NCI-H2227 treated with DMSO at 0.1 percent for 48 hours (cell line): ENCODE results near the gene CCDC71.

Experiments
- DNase-seq: peaks from one replicate; lab custom pipeline; 2025; lab: John Stamatoyannopoulos, UW

CCDC71 gene

DNA sequence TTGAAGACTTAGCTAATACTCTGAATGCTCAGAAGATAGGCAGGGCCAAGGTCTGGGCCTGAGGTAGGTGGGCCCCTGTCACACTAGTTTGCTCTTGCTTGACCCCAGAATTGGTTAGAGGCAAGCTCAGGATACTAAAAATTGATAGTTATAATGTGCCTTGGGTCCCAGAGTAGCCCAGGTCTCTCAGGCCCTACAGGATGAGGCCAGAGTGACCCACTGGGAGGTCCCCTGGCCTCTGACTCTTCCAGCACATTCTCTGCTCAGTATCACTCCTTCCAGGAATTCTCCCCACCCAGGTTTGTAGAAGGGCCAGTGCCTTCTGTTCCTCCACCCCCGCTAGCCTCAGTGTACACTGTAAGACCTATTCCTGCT is 4.6 kb upstream of the CCDC71 start:
- DNase-seq, result no peak

DNA sequence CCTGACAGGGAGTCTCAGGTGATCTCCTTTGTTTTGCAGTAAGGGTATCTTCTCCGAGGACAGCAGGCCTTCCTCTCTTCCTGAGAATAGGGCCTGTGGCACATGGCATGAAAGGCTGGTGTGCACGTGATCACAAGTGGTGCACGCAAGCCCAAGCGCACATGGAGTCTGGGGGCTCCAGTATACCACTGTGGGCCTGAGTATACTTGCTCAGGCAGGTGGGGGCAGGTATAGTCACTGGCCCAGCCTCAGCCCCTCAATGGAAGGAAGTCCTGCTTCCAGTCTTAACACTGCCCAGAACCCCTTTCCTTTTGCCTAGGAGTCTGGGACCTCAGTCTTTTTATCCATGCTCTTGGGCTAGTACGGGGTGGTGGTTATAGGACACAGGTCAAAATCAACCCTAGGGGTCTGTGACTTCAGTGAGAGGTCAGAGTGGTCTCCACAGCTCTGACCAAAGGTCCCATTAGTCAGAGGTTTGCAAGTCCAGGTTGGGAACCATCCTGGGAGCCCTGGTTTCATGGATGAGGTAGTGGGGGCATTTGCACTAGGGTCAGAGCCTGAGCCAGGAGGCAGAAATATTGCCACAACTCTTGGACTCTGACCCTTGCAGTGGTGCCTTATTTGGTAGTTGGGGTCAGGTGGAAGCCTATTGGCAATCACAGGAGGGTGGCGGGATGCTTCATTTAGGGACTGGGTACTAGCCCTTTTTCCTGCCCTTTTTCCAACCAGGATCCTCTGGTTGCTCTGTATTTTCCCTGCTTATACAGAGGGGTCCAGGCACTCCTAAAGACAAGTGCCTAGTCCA is 823 bp upstream of the CCDC71 start:
- no peak for DNase-seq

DNA sequence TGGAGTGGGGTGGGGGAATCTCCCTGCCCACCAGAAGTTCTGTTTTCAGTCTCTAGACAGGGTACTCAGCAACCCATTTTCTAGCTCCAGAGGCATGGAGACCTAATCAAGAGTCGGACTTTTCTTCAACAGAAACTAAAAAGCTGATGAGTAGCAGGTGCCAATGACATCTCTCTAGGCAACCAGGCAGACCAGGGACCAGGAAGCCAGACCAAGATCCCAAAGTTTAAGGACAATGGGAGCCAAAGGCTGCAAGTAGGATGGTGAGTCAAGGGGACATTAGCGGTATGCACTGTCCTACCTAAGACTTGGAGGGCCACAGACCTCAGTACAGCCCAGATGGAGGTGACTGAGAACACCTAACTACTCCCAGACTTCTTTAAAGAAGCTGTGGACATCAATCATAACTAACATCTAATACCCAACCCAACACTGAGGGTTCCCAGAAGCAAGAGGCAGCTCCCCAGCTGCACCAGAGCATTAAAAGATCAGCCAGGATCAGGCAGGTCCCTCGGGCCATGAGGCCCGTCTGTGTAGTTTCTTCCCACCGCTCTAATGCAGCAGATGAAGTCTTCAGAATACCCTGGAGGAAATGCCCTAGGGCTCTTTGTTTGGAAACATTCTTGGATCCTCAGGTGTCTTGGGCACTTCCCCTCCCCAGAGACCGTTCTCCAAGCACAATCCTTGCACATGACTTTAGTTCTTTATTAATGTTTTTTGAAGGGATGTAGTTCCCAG is 979 bp downstream of the CCDC71 start:
- peak; percentile 1 for DNase-seq

DNA sequence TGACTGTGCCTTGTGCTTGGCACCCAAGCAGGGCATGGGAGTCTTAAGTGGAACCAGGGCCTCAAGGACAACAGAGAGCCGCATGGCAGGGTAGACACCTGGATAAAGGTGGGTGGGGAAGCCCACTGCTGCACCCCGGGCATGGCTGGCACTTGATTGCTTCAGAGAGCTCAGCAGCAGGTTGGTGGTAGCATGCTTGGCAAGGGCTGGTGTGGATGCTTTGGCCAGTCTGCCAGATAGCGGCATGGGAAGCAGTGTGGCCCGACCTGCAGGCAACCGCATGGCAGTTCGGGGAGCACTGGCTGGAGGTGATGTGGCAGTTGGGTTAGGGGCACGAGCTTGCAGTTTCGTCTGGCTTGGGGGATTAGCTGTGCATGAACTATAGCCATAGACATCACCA is 2.5 kb downstream of the CCDC71 start:
- DNase-seq, result no peak

DNA sequence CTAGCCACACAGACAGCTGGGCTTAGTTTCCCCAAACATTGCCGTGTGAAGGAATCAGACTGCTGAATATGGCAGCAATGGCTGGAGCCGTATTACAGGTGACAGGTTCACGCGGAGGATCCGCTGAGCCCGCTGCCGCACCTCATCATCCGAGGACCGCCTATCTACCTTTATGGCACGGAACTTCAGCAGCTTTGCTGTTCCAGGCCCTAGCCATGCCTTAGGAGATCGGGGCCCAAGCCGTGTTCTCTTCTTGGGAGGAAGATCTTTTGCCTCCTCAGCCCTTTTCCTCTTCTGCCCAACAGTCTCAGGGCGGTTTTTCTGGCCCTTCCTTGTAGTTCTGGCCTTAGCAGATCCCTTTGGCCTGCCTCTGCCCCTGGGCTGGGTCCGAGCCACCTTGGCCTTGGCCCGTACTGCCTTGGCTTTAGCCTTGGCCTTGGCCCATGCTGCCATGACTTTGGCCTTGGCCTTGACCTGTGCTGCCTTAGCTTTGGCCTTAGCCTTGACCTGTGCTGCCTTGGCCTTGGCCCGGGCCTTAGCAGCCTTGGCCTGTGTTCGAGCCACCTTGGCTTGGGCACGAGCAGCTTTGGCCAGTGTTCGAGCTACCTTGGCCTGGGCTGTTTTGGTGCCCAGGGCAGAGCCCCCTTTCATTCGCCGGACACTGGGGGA is 3.2 kb downstream of the CCDC71 start:
- DNase-seq, result no peak

DNA sequence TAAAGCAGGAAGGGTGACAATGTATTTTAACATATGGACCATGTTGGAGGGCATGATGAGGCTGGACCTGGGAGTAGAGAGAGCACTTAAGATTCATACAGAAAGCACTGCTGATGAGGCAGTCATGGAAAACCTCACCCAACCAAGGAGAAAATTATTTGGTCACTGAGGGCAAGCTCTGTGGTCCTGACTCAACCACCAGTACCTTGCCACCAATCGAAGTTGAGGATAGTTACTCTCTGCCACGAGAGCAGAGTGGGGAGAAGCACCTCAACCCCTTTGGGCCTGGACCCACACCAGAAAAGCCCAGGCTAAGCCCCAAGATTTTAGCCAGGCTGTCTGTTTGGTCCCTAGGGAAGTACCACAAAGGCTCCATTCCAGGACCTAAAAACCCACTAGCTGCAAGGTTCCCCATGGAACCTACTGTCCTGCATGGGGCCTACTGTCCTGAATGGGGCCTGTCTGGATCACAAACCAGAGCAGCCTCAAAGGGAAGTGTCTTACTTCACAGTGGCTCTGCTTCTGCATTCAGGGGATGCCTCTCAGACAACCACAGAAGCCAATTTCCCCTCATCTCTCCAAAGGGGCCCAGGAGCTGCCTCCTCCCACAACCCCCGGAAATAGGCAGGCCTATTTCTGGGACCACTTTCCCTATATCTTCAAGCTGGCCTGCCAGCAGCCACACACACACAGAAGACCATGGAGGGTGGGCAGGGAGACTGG is 4.2 kb downstream of the CCDC71 start:
- DNase-seq, result no peak

DNA sequence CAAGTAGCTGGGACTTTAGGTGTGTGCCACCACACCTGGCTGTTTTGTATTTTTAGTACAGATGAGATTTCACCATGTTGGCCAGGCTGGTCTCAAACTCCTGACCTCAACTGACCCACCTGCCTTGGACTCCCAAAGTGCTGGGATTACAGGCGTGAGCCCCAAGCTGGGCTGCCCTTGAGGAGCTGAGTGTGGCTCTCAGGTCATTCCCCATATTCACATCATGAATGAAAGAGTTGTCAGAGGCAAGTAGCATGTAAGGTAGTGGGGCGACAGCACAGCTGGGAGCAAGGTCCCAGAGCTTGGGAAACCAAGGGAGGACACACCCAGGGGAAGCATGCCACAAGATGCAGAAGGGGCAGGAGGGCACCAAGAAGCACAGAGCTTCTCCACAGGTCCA is 4.9 kb downstream of the CCDC71 start:
- no peak for DNase-seq

DNA sequence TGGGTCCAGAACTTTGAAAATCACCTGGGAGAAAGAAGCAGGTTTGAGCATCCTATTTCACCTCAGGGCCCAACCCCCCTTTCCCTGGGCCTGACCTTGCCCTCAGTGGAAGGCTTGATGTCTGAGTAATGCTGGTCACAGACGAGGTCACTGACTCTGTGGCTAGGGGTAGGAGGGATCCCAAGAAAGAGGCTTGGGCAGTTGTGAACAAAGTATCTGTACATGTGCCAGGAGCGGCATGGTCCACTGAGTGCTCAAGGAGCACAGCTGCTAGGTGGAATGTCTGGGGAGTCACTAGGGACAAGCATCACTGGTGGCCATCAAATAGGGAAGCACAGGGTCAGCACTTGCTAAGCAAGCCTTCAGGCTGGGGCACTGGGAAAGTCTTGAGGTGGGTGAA is 7.3 kb downstream of the CCDC71 start:
- no peak for DNase-seq

DNA sequence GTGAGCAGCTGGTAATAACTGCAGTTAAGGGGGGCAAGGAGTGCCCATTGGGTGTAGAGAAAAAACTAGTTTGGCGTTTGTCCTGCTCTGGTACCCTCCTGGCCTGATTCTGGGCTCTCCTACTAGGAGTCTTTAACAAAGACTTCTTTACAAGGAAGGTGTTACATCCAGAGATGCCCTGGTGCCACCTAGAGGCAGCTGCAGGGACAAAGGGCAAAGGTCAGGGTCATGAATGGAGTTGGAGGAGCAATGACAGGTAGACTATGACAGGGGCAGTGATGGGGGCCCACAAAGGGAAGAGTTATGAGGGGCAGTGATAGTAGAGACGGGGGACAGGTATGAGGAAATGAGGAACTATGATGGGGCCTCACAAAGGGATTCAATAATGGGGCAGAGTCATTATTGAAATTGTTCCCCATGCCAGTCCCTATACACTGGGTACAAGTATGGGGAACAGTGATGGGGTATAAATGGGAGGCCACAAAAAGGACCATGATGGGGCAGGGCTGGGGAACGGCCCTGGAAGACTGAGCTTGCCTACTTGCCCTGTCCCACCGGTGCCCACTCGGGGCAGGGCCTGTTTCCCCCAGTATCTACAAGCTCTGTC is 7.9 kb downstream of the CCDC71 start:
- no peak for DNase-seq

DNA sequence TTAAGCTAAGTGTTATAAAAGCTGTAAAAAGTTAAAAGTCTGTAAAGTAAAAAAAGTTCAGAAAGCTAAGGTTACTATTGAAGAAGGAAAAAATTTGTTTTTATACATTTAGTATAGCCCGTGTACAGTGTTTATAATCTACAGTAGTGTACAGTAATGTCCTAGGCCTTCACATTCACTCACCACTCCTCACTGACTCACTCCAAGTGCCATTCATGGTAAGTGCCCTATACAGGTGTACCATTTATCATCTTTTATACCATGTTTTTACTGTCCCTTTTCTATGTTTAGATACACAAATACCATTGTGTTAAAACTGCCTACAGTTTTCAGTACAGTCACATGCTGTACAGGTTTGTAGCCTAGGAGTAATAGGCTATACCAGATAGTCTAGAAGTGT is 8.8 kb downstream of the CCDC71 start:
- no peak for DNase-seq

DNA sequence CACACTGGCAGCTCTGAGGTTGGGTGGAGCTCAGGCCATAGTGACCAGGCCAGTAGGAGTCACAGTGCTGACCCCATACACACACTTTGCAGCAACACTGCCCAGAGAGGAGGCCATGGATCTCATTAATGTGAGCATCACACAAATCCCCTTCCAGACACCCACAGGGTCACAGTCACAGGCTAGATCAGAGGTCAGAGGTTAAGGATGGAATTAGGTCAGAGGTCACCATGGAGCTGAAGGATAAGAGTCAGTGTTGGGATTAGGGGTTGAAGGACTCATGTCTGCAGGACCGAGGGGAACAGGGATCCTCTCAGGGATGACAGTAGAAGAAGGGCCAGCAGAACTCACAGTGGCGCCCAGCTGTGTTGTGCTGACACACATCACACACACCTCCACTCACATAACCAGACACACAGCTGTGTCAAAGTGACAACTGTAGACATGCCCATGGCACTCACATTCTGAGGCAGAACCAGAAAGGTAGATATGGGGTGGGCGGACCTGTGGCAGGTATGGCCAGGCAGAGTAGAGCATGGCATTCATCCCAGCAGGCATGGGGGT is 12.7 kb downstream of the CCDC71 start:
- no peak for DNase-seq

DNA sequence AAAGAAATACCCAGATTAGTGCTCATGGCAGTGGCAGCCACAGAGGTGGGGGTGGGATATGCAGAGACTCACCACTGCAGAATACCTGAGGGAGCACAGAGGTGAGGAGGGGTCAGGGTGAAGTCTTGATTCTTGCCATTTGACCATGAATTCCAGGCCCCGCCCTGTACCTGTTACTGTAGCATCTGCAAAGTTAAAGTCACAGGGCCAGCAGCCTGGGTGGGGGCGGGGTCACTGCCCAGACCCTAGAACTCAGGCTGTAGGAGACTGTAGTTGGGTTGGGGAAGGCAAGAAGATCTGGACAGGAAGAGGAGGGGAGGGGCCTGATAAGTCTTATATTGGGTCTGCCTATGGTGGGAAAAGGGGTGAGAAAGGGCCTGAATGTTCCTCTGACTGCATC is 14.5 kb downstream of the CCDC71 start:
- DNase-seq, result no peak

DNA sequence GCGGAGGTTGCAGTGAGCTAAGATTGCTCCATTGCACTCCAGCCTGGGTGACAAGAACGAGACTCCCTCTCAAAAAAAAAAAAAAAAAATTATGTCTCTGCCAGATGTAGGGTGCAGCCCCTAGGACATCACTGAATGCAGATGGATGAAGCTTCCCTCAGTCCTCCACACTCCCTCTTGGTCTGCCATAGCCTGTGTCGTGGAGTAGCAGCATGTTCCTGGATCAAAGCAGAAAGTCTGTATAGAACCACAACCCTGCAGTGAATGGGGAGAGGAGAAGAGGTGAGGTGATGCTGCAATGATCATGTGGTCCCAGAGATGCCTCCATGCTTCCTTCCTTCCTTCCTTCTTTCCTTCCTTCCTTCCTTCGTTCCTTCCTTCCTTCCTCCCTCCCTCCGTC is 18.0 kb downstream of the CCDC71 start:
- DNase-seq, result no peak

DNA sequence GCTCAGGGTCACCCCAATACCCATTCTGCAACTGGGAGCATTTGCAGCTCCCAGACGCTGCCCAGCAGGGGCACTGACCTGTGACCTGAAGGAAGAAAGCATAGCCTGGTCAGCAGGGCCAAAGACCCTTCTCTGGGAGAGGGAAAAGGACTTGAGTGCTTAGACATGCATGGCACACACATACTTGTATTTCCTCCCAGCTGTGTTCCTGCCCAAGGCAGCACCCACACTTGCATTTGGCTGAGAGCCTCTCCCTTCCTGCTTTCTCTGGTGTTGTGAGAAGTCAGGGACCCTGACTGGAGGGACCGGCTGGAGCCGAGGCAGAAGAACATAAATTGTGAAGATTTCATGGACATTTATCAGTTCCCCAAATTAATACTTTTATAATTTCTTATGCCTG is 26.1 kb downstream of the CCDC71 start:
- DNase-seq, result no peak

DNA sequence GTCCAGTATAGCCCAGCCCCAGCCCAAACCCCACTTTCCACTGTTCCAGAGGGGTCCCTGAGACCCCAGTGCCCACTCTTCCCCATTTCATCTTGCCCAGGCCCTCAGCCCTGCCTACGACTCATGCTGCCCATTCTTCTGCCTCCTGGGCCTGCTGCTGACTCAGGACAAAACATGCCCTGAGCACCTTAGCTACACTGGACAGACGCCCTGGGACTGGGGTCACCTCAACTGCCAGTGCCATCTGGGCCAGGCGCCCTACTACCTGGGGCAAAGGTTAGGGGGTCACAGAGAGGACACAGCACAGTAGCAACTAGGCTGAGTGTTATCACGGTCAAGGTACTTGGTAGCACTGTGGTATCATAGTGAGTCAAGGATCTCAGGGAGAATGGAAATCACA is 30.6 kb downstream of the CCDC71 start:
- DNase-seq, result no peak

DNA sequence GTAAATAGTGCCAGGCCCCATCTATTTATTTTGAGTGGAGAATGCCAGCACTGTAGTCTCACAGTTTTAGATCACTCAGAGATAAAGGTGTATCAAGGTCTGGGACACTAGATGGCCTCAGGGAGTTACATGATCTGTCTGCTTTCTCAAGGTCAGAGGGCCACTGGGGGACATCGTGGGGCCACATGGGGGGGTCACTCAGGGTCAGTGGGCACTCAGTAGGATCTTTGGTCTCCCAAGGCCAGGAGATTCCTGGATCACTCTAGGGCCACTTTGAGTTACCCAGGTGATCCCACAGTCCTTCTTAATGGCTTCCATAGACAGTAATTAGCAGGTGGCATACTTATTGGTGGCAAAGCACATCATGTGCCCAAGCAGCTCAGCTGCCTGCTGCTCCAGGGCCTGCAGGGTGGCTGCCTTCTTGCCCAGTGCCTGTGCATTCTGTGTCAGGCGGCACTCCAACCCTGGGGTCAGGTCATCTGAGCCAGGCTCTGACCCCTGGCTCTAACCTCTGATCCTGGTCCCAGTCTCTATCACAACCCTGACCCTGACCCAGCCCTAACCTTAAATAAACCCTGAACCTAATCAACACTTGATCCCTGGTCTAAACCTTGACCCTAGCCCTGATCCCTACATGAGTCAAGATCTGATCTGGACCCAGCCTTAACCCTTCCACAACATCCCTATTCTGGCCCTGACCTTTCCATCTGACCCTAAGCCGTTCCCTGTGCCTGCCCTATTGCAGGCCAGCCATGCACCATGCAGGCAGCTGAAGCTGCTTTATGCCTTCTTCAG is 31.5 kb downstream of the CCDC71 start:
- no peak for DNase-seq

DNA sequence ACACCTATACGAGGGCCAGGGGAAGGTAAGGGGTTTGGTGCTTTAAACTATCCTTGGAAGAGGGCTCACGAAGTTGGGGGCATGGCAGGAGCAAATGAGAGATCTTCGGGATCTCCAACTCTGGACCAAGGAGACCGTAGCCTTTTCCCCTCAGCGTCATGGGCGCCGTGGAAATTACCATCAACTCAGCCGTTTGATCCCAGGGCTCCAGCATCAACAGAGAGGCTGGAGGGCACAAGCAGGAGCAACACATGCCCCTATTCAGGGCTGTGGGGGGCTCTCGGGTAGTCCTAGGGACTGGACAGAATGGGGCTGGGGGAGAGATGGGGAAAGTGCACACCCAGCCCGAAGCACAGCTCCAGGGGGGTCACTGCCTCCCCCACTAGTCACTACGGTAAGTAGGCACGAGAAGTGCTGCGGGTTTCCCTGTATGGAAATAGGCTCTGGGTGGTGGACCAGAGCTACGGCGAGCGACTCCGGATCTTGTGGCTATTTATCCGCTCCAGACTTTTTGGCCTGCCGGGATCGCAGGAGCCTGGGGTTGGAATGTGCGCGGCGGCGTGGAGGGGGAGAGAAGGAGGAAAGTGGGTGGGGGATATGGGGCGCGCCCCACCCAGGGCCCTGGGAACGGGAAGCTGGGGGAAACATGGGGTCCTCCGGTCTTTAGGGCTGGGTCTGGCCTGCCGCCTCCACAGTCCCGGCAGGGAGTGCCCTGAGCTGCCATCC is 32.7 kb downstream of the CCDC71 start:
- peak; percentile 39 for DNase-seq

DNA sequence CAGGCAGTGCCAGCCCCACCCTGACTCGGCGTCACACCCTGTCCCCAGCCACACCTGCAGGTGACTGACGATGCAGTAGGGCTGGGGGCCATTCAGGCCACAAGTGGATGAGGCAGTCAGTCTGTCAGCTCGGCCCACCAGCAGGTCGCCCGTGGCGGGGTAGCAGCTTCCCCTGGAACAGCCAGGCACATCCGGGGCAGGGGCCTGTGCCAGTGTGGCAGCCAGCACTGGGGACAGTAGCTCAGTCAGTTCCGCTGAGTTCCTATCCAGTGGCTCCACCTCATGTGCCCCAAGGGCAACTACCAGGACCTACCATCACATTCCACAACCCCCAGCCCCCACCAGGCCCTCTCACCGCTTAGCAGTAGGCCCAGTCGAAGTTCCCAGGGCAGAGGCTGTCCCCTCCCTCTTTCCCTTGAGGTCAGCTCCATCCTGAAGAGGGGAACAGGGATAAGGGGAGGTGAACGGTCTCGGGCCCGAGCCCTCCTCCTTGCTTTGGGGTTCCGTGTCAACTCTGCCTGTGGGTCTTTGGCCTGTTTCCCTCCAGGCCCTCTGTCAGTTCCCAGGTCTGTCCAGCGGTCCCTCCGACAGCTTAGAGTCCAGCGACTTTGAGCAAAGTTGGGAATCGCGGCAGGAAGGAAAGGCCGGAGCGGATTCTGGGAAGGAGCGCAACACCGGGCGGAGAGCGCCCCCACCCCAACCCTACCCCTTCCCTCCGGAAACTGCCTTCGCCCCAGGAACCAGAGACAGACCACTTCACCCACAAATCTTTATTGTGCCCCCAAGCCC is 33.5 kb downstream of the CCDC71 start, which contains the start of gene LAMB2:
Gene LAMB2 (minus strand): TSS at position 614 of the 789 bp plus-strand sequence. CDS start 183 bp downstream, at position 431.
- peak; percentile 14 for DNase-seq

DNA sequence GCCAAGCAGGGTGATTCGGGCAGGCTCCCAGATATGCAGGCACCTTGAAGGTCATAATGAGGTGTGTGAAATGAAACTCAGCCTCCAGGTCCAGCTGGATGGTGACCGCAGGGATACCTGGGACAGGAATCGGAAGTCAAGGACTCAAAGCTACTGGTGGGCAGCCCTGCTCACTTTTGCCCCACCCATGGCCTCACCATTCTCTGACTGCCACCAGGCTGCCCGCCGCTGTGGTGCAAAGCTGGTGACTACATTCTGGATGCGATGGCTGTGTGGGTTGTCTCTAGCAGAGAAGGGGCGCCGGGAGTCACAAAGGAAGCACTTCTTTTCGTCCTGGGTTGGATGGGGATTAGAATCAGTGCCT is 34.1 kb downstream of the CCDC71 start:
- DNase-seq, result no peak
